Right atrium auricular region (tissue), 2 donors: ENCODE results near the gene GIMD1. TPM values are rescaled to one million over a fixed set of nuclear protein-coding genes. Genes with fewer than 3 reads are reported as not detected.
"Not testable (repeated sequence)": the region's sequence is repeated elsewhere in the genome, so short reads cannot be mapped to it uniquely, and the experiment has no call there.

ENCODE experiments used
- DNase-seq: peaks from one replicate; pipeline ENCODE4 v3.0.0-alpha.2; 2019; ENCODE audit warnings: low spot score
- H3K27ac ChIP-seq, 2 donors: fragments of 200-600 bp; sonication (generic); 1 replicate in 1 of 2; 2 replicates in 1 of 2; pipeline ENCODE4 v1.5.1; 2016 to 2019
- H3K27me3 ChIP-seq, 2 donors: fragments of 200-600 bp; sonication (generic); one replicate each; pipeline versions ENCODE4 v1.5.1 to v1.6.0; 2017 to 2019
- H3K36me3 ChIP-seq: fragments of 200-600 bp; sonication (generic); one replicate; pipeline ENCODE4 v1.5.1; 2016
- H3K4me1 ChIP-seq, 2 donors: fragments of 200-600 bp; sonication (generic); one replicate each; pipeline versions ENCODE4 v1.5.1 to v1.6.0; 2017 to 2019
- H3K4me3 ChIP-seq, 2 donors: fragments of 200-600 bp; sonication (generic); 1 replicate in 1 of 2; 2 replicates in 1 of 2; pipeline ENCODE4 v1.5.1; 2017 to 2019; ENCODE audit warnings: mild to moderate bottlenecking in 1 of 2, moderate library complexity in 1 of 2
- H3K9me3 ChIP-seq, 2 donors: fragments of 200-600 bp; sonication (generic); one replicate each; pipeline ENCODE4 v1.5.1; 2019
- CTCF ChIP-seq, 2 donors: fragments of 200-600 bp; sonication (generic); IDR thresholded peaks; one replicate each; pipeline ENCODE4 v1.5.1; 2019; ENCODE audit warnings: antibody characterized with exemption in 2 of 2
- total RNA-seq, 2 donors: library from RNA; depleted of rRNA; stranded (reverse); fragments of >200 nt; gene quantifications; one replicate each; pipeline ENCODE4 v1.1.0, GENCODE V29; 2016

Gene GIMD1
- total RNA-seq, 2 donors from 2014 or later, result not detected

GRCh38 chr4:106323119-106323518 is 45.5 kb downstream of the GIMD1 start:
- Histone ChIP-seq H3K9me3 (no peaks in the 10 kb centered on the region), H3K27me3 (no peaks in the 10 kb centered on the region), H3K27ac (no peak overlapping the region), H3K4me3 (no peak overlapping the region), H3K36me3 (peaks cover 26% of the 10 kb centered on the region), H3K4me1 (peaks cover 0 to 7% of the 10 kb centered on the region in 2 donors)
- no peak for TF ChIP-seq CTCF (IDR thresholded peaks at IDR 0.05)
- DNase-seq, result no peak

- H3K27ac ChIP-seq, H3K4me3 ChIP-seq, DNase-seq, H3K9me3 ChIP-seq, H3K27me3 ChIP-seq: not testable (repeated sequence)
- peaks cover 13% of the 10 kb centered on the region for H3K36me3 ChIP-seq
- H3K4me1 ChIP-seq, result peaks cover 0 to 20% of the 10 kb centered on the region in 2 donors
Observed at GRCh38 chr4:106321814-106322213, 46.8 kb downstream of the GIMD1 start.

- not testable (repeated sequence) for H3K4me3 ChIP-seq, H3K9me3 ChIP-seq, H3K27ac ChIP-seq, DNase-seq, H3K36me3 ChIP-seq, H3K27me3 ChIP-seq
- H3K4me1 ChIP-seq, result peaks cover 0 to 21% of the 10 kb centered on the region in 2 donors
Observed at GRCh38 chr4:106321168-106321567, 47.4 kb downstream of the GIMD1 start.

- H3K4me1 ChIP-seq, result peaks cover 0 to 25% of the 10 kb centered on the region in 2 donors
- no peaks in the 10 kb centered on the region for H3K9me3 ChIP-seq
- no peak overlapping the region for H3K4me3 ChIP-seq
- no peak for TF ChIP-seq CTCF (IDR thresholded peaks at IDR 0.05)
- H3K27me3 ChIP-seq, result no peaks in the 10 kb centered on the region
- DNase-seq, result no peak
- H3K36me3 ChIP-seq, result no peaks in the 10 kb centered on the region
- no peak overlapping the region for H3K27ac ChIP-seq
Observed at GRCh38 chr4:106320235-106320634, 48.3 kb downstream of the GIMD1 start.

GRCh38 chr4:106318511-106318910 is 50.1 kb downstream of the GIMD1 start:
- Histone ChIP-seq H3K9me3 (no peaks in the 10 kb centered on the region), H3K4me1 (peaks cover 0 to 34% of the 10 kb centered on the region in 2 donors), H3K36me3 (no peaks in the 10 kb centered on the region), H3K4me3 (no peak overlapping the region), H3K27me3 (no peaks in the 10 kb centered on the region), H3K27ac (no peak overlapping the region)
- TF ChIP-seq CTCF (IDR thresholded peaks at IDR 0.05), result no peak
- DNase-seq, result no peak

GRCh38 chr4:106317815-106318214 is 50.8 kb downstream of the GIMD1 start:
- H3K27ac ChIP-seq, result no peak overlapping the region
- H3K27me3 ChIP-seq, result no peaks in the 10 kb centered on the region
- H3K4me3 ChIP-seq, result no peak overlapping the region
- no peaks in the 10 kb centered on the region for H3K9me3 ChIP-seq
- DNase-seq, result no peak
- no peak for TF ChIP-seq CTCF (IDR thresholded peaks at IDR 0.05)
- peaks cover 0 to 34% of the 10 kb centered on the region in 2 donors for H3K4me1 ChIP-seq
- H3K36me3 ChIP-seq, result no peaks in the 10 kb centered on the region

GRCh38 chr4:106316773-106317409 is 51.7 kb downstream of the GIMD1 start:
- H3K27ac ChIP-seq, result peak overlapping the region; percentile 90 to 92
- no peaks in the 10 kb centered on the region for H3K27me3 ChIP-seq
- no peaks in the 10 kb centered on the region for H3K9me3 ChIP-seq
- no peaks in the 10 kb centered on the region for H3K36me3 ChIP-seq
- no peak for DNase-seq
- TF ChIP-seq CTCF (IDR thresholded peaks at IDR 0.05), result no peak
- H3K4me1 ChIP-seq, result peaks cover 0 to 34% of the 10 kb centered on the region in 2 donors
- H3K4me3 ChIP-seq, result peak overlapping the region; percentile 80 to 95
